HuH-7.5 (cell line): Measurements from ENCODE around the gene GRHPR.

ENCODE experiments used
- DNase-seq: peaks from one replicate; pipeline ENCODE4 v3.0.0; 2011; ENCODE audit warnings: low spot score

The GRHPR gene

DNA sequence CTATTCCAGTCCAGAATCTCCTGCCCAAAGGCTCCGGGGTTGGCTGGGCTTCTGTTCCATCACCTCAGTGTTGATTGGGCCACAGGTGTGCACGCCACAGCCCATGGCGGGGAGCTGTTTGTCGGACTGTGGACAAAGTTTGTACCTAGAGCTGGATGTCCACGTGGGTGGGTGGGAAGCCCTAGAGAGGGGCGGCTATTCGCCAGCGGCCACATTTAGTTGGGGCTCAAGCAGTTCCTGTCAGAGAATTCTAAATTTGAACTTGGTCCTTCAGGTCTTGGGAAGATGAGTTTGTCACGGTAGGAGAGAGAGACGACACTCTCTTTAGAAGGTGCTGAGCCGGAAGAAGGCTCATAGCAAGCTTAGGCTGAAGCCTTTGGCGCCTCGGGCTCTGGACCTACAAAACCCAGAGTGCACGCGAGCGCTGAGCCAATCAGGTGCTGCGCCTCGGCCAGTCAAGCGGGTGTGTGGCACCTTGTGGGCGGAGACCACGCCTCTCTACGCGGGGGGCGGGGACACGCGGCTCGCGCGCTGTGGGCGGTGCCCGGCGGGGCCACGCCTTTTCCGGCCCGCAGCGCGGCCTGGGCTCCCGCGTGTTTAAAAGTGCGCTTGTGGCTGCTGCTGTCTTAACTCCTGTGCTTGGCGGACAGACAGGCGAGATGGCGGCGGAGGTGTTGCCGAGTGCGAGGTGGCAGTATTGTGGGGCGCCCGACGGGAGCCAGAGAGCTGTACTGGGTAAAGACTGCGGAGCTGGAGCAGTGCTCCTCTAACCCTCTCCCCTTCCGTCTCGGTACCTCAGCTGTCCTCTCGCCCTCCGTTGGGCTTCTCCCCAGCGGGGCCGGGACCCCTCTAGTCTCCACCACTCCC, 63.1 kb downstream of the GRHPR start, which contains the start of gene POLR1E:
Gene POLR1E, plus strand, starts transcription at position 560 of the 867 bp plus-strand sequence. Its CDS starts 100 bp downstream, at position 660.
- peak; percentile 96 for DNase-seq

DNA sequence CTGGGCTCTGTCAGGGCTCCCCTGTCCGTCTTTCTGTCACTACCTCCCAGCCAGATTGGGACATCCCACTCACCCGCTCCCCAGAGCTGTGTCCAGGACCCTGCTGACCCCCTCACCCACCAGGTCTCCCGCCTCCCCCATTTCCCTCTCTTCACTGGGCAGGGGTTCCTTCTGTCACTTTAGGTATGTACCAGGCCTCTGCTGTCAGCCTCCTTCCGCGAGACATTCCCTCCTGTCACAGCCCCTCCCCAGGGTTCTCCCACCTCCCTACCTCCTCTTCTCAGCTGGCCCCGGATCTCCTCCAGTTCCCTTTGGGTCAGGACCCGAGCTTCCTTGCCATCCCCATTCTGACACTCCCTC, 63.7 kb downstream of the GRHPR start:
- no peak for DNase-seq
